ENCODE results near the gene ZNF436.
"Not testable (repeated sequence)": the region's sequence is repeated elsewhere in the genome, so short reads cannot be mapped to it uniquely, and the experiment has no call there.

Gene ZNF436

GRCh38 chr1:23392125-23392855 is 22.7 kb upstream of the ZNF436 start:
- DNase-seq = no peak

GRCh38 chr1:23389837-23390321 is 20.2 kb upstream of the ZNF436 start:
- no peak for DNase-seq

GRCh38 chr1:23387494-23387893 is 17.9 kb upstream of the ZNF436 start:
- DNase-seq = no peak

- DNase-seq = no peak
These were observed 15.5 kb upstream of the ZNF436 start for GRCh38 chr1:23385119-23385621.

- DNase-seq = no peak
These were observed 14.8 kb upstream of the ZNF436 start for GRCh38 chr1:23384312-23385058.

GRCh38 chr1:23383577-23384311 is 14.1 kb upstream of the ZNF436 start:
- no peak for DNase-seq

GRCh38 chr1:23381233-23381885 is 11.7 kb upstream of the ZNF436 start:
- no peak for DNase-seq

- no peak for DNase-seq
These were observed 11.1 kb upstream of the ZNF436 start for GRCh38 chr1:23380719-23381118.

GRCh38 chr1:23380236-23380635 is 10.6 kb upstream of the ZNF436 start:
- DNase-seq = not testable (repeated sequence)

- peak; percentile 57 for DNase-seq
These were observed 7.5 kb upstream of the ZNF436 start for GRCh38 chr1:23376890-23377811.

GRCh38 chr1:23374079-23374735 is 4.6 kb upstream of the ZNF436 start:
- DNase-seq = not testable (repeated sequence)

GRCh38 chr1:23371987-23372880 is 2.6 kb upstream of the ZNF436 start:
- no peak for DNase-seq

GRCh38 chr1:23370709-23371584 is 1.3 kb upstream of the ZNF436 start:
- peak; percentile 36 for DNase-seq

- DNase-seq = peak; percentile 52
These were observed 683 bp upstream of the ZNF436 start for GRCh38 chr1:23370330-23370708.

GRCh38 chr1:23368562-23369334 is 888 bp downstream of the ZNF436 start:
- DNase-seq = peak; percentile 93

- peak; percentile 99 for DNase-seq
These were observed 1.7 kb downstream of the ZNF436 start for GRCh38 chr1:23367791-23368561.

GRCh38 chr1:23367451-23367790 is 2.2 kb downstream of the ZNF436 start:
- no peak for DNase-seq

Measured in fibroblast of skin of abdomen (primary cell).